Ecto neural progenitor cell (in vitro differentiated cells): ENCODE results near the gene TEAD3.

Experiments
- DNase-seq: peaks from one replicate; pipeline ENCODE4 v3.0.0-alpha.2; 2018; ENCODE audit warnings: low spot score

TEAD3 gene

DNA sequence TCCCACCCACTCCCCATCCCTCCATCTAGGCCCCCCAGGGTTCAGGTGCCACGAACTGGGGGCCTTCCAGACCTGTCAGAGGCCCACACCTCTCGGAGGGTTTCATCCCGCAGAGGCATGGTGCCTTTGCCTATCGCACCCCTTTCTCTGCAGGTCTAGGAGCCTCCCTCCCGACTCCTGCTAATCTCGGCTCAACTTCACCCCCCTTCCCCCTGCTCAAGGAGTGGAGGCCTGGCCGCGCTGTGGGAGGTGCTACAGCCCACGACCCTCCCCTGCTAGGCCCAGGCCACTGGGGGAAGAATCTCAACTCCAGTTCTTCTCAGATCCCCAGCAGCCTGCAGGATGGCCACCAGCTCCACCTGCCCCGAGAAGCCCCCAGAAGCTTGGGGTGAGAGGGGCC, 15.9 kb upstream of the TEAD3 start, which contains the start of gene TULP1:
Gene TULP1 (minus strand): TSS at position 157 of the 400 bp plus-strand sequence. CDS start 38 bp downstream, at position 119.
- DNase-seq, result no peak

DNA sequence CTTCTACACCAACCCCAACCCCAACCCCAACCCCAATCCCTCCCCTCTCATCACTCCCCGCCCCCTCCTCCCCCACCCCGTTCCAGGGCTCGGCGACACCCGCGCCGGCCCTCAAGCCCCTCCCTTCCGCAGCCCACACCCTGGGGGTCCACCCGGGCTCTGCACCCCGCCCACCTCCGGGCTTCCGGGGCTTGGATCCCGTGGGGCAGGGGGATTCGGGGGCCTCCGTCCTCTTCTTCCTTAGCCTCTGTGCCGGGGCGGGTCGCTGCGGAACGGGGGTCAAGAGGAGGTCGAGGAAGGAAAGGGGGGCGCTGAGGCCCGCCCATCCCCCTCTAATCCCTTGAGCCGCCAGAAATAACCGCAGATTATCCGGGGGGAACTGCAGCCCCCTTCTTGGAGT, 15.1 kb upstream of the TEAD3 start:
- no peak for DNase-seq

- no peak for DNase-seq
Measured at GRCh38 chr6:35511562-35511941, 14.7 kb upstream of the TEAD3 start.

GRCh38 chr6:35510916-35511561, 14.2 kb upstream of the TEAD3 start:
- no peak for DNase-seq

DNA sequence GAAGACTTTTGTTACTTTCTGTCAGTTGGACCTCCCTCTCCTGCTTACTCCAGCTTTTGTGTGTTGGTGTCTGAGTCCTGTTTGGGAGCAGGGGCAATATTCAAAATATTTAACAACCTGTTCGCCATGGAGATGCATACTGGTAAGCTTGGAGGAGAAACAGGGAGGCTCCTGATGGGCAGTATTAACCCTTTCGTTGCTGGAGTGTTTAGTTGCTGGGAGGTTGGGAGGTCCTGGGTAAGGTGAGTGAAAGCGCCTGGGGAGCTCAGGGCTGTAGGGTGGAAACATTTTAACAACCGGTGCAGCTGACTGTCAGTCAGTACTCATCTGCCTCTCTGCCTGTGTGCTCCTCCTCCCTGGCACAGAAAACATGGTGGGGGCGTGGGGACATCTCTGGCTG, 11.7 kb upstream of the TEAD3 start:
- DNase-seq, result no peak

DNA sequence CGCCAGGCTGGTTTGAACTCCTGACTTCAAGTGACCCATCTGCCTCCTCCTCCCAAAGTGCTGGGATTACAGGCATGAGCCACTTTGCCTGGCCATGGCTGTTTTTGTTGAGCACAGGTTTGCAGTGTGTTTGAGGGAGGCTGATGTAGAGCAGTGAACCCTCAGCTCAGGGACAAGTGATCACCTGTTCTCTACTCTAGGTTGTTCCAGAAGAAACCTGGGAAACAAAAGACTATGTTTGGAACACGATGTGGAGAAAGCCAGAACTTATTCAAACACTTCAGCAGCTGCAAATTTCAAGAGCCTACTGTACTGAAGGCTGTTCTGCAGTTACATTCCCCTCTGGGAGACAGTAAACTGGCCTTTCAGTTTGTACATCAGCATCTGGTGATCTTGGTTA, 11.1 kb upstream of the TEAD3 start:
- no peak for DNase-seq

DNA sequence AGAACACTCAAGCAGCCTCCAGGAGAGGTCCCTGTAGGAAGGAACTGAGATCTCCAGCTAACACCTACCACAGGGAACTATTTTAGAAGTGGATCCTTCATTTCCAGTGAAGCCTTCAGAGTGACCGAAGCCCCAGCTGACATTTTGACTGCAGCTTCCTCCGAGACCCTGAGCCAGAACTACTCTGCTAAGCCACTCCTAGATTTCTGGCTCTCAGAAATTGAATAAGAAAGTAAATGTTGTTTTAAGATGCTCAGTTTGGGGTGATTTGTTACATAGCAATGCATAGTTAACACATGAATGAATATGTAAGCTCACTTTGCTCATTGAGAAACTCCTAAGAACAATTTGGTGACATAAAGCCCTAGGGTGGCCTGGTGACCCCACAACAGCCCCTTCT, 10.3 kb upstream of the TEAD3 start:
- DNase-seq, result no peak

GRCh38 chr6:35506536-35506935, 9.7 kb upstream of the TEAD3 start:
- no peak for DNase-seq

GRCh38 chr6:35505999-35506412, 9.1 kb upstream of the TEAD3 start:
- DNase-seq, result no peak

DNA sequence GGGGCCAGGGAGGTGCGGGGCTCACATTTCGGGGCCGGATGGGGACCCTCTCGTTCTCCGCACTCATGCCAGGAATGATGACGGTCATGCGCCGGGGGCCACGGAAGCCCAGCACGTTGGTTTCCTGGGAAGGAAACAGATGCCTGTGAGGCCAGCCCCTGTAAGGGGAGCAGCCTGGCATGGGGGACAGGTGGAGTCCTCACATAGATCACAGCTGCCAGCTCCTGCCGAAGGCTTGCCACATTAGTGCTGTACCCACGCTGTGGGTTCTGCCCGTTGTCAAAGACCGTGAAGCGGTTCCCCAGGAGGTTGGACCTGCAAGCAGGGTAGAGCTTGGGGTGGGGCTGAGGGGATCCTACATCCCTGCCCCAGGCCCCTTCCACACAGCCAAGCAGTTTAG, 6.7 kb upstream of the TEAD3 start:
- DNase-seq, result no peak

DNA sequence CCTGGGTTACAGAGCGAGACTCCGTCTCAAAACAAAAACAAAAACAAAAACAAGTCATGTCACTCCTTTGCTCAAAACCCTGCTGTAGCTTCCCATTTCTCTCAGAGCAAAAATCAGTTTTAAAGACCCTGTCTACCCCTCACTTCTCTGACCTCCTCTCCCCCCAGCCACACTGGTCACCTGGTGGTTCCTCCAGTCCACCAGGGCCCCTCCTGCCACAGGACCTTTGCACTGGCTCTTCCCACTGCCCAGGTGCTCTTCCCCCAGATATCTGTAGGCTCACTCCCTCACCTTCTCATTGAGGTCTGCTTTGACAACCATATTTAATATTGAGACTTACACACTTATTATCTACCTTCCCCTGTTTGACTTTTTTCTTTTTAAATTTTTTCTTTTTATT, 4.9 kb upstream of the TEAD3 start:
- DNase-seq, result no peak

DNA sequence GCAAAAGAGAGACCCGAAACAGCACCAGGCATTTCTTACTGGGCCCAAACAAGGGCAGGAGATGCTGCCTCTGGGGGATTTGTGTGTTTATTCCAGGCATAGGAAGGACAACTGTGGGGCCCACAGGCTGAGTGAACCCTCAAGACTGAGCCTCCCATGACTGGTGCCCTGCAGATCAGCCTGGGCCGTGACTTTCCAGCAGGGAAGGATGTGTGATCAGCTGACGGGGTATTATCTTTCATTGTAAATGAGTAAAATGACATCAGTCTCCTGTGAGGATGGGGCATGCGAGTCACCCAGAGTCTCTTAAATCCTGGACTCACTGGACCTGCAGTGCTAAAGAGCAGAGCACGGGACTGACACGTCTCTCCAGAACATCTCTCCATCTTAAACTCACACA, 3.9 kb upstream of the TEAD3 start:
- no peak for DNase-seq

DNA sequence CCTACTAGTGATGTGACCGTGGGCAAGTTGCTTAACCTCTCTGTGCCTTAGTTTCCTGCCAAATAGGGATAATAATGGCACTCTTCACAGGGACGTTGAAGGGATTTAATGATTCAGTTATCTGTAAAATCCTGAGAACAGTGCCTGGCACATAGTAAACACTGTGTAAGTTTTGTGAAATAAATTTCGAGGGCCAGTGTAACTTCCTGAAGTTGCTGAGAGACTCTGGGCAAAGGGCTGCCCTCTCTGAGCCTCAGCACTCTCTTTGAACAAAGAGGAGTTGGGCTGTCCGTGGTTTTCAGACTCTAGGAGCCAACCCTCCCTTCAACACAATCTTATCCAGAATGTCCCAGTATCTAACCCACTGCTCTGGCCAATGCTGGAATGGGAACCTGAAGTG, 2.5 kb upstream of the TEAD3 start:
- no peak for DNase-seq

GRCh38 chr6:35498422-35499067, 1.7 kb upstream of the TEAD3 start:
- no peak for DNase-seq

DNA sequence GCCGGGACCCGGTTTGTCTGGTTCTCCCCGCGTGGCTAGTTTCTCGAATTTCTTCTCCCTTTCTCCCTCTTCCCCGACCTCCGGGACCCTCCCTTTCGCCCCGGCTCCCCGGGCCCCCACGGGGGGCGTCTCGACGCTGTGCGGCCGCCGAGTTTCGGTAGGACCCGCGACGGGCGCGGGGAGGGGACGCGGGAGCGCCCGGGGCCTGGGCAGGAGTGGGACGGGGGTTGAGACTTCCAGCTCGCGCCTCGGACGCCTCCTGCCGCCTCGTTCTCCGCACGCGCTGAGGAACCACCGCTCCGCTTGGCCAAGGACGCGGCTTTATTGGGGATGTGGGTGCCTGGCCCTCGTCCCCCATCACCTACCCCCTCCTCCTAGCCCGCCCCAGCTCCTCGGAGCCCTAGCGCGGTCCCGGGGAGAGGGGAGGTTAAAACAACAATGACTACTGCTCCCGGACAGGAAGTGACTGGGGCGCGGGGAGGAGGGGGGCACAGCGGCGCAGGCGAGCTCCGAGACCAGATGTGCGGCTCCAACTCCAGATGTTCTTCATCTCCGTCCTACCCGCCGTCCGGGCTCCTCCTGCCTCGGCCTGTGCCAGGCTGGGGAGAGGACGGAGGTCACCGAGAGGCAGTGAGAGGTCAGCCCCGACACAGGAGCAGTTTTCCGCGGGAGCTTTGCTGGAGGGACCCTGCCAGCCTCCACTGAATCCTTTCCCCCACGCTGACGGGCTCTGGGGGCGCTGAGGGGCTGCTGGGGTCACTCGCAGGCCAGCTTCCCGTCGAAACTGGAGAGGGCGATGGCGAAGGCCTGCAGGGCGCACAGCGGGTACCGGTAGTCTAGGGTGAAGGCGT, 917 bp upstream of the TEAD3 start:
- DNase-seq, result peak; percentile 81

GRCh38 chr6:35496036-35496840, 641 bp downstream of the TEAD3 start:
- DNase-seq, result peak; percentile 77

GRCh38 chr6:35495258-35496035, 1.4 kb downstream of the TEAD3 start:
- DNase-seq, result no peak

GRCh38 chr6:35494161-35494563, 2.7 kb downstream of the TEAD3 start:
- no peak for DNase-seq

GRCh38 chr6:35493307-35493983, 3.4 kb downstream of the TEAD3 start:
- no peak for DNase-seq

GRCh38 chr6:35492974-35493284, 4.0 kb downstream of the TEAD3 start:
- no peak for DNase-seq
